Liver (tissue), 9 donors: ENCODE data around the gene MYO5C. TPM values are rescaled to one million over a fixed set of nuclear protein-coding genes. Genes with fewer than 3 reads are reported as not detected.

ENCODE experiments used
- DNase-seq: peaks from one replicate; pipeline ENCODE4 v3.0.0-alpha.2; 2017; ENCODE audit warnings: low spot score
- H3K27ac ChIP-seq, 2 donors: one replicate each; pipeline ENCODE4 v1.7.0; 2013; ENCODE audit warnings: inconsistent platforms in 2 of 2, low read length in 2 of 2, control low read depth in 1 of 2, low read depth in 1 of 2, mild to moderate bottlenecking in 1 of 2
- H3K27me3 ChIP-seq, 4 donors: one replicate each; pipeline versions ENCODE4 v1.6.1 to v1.7.0; 2013; ENCODE audit warnings: low read length in 3 of 4, inconsistent platforms in 1 of 4, mild to moderate bottlenecking in 1 of 4, moderate library complexity in 1 of 4; ENCODE audit not compliant: control insufficient read depth in 4 of 4, insufficient read depth in 4 of 4
- H3K36me3 ChIP-seq, 4 donors: one replicate each; pipeline versions ENCODE4 v1.6.1 to v1.7.0; 2013; ENCODE audit warnings: low read length in 3 of 4, mild to moderate bottlenecking in 3 of 4, low read depth in 1 of 4, moderate library complexity in 1 of 4; ENCODE audit not compliant: control insufficient read depth in 4 of 4, insufficient read depth in 3 of 4
- H3K4me1 ChIP-seq, 4 donors: one replicate each; pipeline versions ENCODE4 v1.6.1 to v1.7.0; 2013; ENCODE audit warnings: low read length in 3 of 4, mild to moderate bottlenecking in 3 of 4, moderate library complexity in 1 of 4; ENCODE audit not compliant: control insufficient read depth in 4 of 4, insufficient read depth in 4 of 4
- H3K4me3 ChIP-seq, 3 donors: one replicate each; pipeline versions ENCODE4 v1.6.1 to v1.7.0; 2013; ENCODE audit warnings: low read length in 3 of 3, control low read depth in 1 of 3, low read depth in 1 of 3, mild to moderate bottlenecking in 1 of 3
- H3K9ac ChIP-seq, 2 donors: one replicate each; pipeline ENCODE4 v1.7.0; 2013; ENCODE audit warnings: low read length in 2 of 2, mild to moderate bottlenecking in 2 of 2, moderate library complexity in 2 of 2, control low read depth in 1 of 2, low read depth in 1 of 2
- H3K9me3 ChIP-seq, 4 donors: one replicate each; pipeline versions ENCODE4 v1.6.1 to v1.7.0; 2013; ENCODE audit warnings: low read length in 3 of 4; ENCODE audit not compliant: control insufficient read depth in 4 of 4
- CTCF ChIP-seq: fragments of 150-350 bp; IDR thresholded peaks from 2 replicates; pipeline ENCODE4 v1.5.1; 2017; ENCODE audit warnings: improper control_type of control experiment, low read depth, low read length; ENCODE audit not compliant: missing input control
- FOXA1 ChIP-seq: IDR thresholded peaks from 2 replicates; pipeline ENCODE4 v1.6.1; 2016; ENCODE audit warnings: antibody characterized with exemption
- GABPA ChIP-seq, 2 donors: IDR thresholded peaks in 1 of 2; conservative IDR thresholded peaks in 1 of 2; 2 replicates each; pipeline ENCODE4 v1.6.1; 2016; ENCODE audit warnings: antibody characterized with exemption in 2 of 2, mild to moderate bottlenecking in 1 of 2, moderate library complexity in 1 of 2
- HNF4A ChIP-seq, 2 donors: conservative IDR thresholded peaks; 2 replicates each; pipeline ENCODE4 v1.6.1; 2016; ENCODE audit warnings: antibody characterized with exemption in 2 of 2, mild to moderate bottlenecking in 2 of 2
- HNF4G ChIP-seq: IDR thresholded peaks from 2 replicates; pipeline ENCODE4 v1.6.1; 2016; ENCODE audit warnings: antibody characterized with exemption
- JUND ChIP-seq, 2 donors: IDR thresholded peaks; 2 replicates each; pipeline ENCODE4 v1.6.1; 2016; ENCODE audit warnings: antibody characterized with exemption in 2 of 2
- NR2F2 ChIP-seq: IDR thresholded peaks from 2 replicates; pipeline ENCODE4 v1.6.1; 2016; ENCODE audit warnings: antibody characterized with exemption
- RAD21 ChIP-seq, 2 donors: IDR thresholded peaks; 2 replicates each; pipeline ENCODE4 v1.6.1; 2016; ENCODE audit warnings: antibody characterized with exemption in 2 of 2, mild to moderate bottlenecking in 2 of 2
- REST ChIP-seq: IDR thresholded peaks from 2 replicates; pipeline ENCODE4 v1.6.1; 2016; ENCODE audit warnings: antibody characterized with exemption, mild to moderate bottlenecking
- RXRA ChIP-seq, 2 donors: IDR thresholded peaks; 2 replicates each; pipeline ENCODE4 v1.6.1; 2017 to 2018; ENCODE audit warnings: antibody characterized with exemption in 2 of 2, mild to moderate bottlenecking in 1 of 2
- SP1 ChIP-seq: IDR thresholded peaks from 2 replicates; pipeline ENCODE4 v1.6.1; 2018; ENCODE audit warnings: antibody characterized with exemption, mild to moderate bottlenecking
- TAF1 ChIP-seq: conservative IDR thresholded peaks from 2 replicates; pipeline ENCODE4 v1.6.1; 2016; ENCODE audit warnings: antibody characterized with exemption, mild to moderate bottlenecking
- YY1 ChIP-seq: IDR thresholded peaks from 2 replicates; pipeline ENCODE4 v1.6.1; 2016; ENCODE audit warnings: antibody characterized with exemption, mild to moderate bottlenecking
- WGBS: extraction: QIAGEN DNeasy Blood & Tissue Kit; methylation state at CpG from one replicate; pipeline ENCODE4 v1.1.7; 2013; 5-methylcytosine and 5-hydroxymethylcytosine counted together
- polyA plus RNA-seq, 2 donors: library from polyadenylated mRNA; stranded (reverse) in 1 of 2; unstranded in 1 of 2; fragments of 200-250 nt in 1 of 2; fragments of >200 nt in 1 of 2; fragmentation: Nextera tagmentation in 1 of 2; extraction: Ambion mirVana in 1 of 2; gene quantifications; one replicate each; pipeline versions ENCODE4 v1.2.1 to v1.2.3, GENCODE V29; 2013 to 2015
- total RNA-seq, 2 donors: library from RNA; depleted of rRNA; stranded (reverse); fragments of >200 nt; gene quantifications; one replicate each; pipeline ENCODE4 v1.2.3, GENCODE V29; 2014
- TF ChIP-seq, protein P1 (sequence below): IDR thresholded peaks from 2 replicates; pipeline ENCODE4 v1.6.1; 2016; ENCODE audit warnings: antibody characterized with exemption
- TF ChIP-seq, protein P2 (sequence below): IDR thresholded peaks from 2 replicates; pipeline ENCODE4 v1.6.1; 2016; ENCODE audit warnings: antibody characterized with exemption
- TF ChIP-seq, protein P3 (sequence below): IDR thresholded peaks from 2 replicates; pipeline ENCODE4 v1.6.1; 2016; ENCODE audit warnings: antibody characterized with exemption
- donor health status: healthy.
- donor health status: healthy.
- donor health status: healthy.
- donor health status: healthy.
- donor health status: healthy.

The MYO5C gene
- total and polyA plus RNA-seq, 4 donors = 1.9 to 8.6 (median 3.0) TPM

- no peak for DNase-seq
- Histone ChIP-seq H3K27ac (no peak overlapping the region), H3K36me3 (no peaks in the 10 kb centered on the region), H3K9ac (no peak overlapping the region), H3K4me1 (no peaks in the 10 kb centered on the region), H3K4me3 (no peak overlapping the region), H3K27me3 (no peaks in the 10 kb centered on the region), H3K9me3 (no peaks in the 10 kb centered on the region)
- 99% methylated on average over 1 of the region's 1 CpG for WGBS
- TF ChIP-seq TAF1 = no peak
- no peak for TF ChIP-seq CTCF
- no peak for TF ChIP-seq REST
- TF ChIP-seq HNF4A (conservative IDR thresholded peaks at IDR 0.05) = no peak
- TF ChIP-seq, protein P1, sequence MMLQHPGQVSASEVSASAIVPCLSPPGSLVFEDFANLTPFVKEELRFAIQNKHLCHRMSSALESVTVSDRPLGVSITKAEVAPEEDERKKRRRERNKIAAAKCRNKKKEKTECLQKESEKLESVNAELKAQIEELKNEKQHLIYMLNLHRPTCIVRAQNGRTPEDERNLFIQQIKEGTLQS = no peak
- TF ChIP-seq SP1 = no peak
- TF ChIP-seq, protein P2, sequence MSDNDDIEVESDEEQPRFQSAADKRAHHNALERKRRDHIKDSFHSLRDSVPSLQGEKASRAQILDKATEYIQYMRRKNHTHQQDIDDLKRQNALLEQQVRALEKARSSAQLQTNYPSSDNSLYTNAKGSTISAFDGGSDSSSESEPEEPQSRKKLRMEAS = no peak
- TF ChIP-seq NR2F2 = no peak
- no peak for TF ChIP-seq HNF4G
- TF ChIP-seq YY1 = no peak
- TF ChIP-seq FOXA1 = no peak
- TF ChIP-seq JUND (IDR thresholded peaks at IDR 0.05) = no peak
- TF ChIP-seq, protein P3, sequence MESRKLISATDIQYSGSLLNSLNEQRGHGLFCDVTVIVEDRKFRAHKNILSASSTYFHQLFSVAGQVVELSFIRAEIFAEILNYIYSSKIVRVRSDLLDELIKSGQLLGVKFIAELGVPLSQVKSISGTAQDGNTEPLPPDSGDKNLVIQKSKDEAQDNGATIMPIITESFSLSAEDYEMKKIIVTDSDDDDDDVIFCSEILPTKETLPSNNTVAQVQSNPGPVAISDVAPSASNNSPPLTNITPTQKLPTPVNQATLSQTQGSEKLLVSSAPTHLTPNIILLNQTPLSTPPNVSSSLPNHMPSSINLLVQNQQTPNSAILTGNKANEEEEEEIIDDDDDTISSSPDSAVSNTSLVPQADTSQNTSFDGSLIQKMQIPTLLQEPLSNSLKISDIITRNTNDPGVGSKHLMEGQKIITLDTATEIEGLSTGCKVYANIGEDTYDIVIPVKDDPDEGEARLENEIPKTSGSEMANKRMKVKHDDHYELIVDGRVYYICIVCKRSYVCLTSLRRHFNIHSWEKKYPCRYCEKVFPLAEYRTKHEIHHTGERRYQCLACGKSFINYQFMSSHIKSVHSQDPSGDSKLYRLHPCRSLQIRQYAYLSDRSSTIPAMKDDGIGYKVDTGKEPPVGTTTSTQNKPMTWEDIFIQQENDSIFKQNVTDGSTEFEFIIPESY = no peak
- no peak for TF ChIP-seq RXRA (IDR thresholded peaks at IDR 0.05)
These were observed 10.7 kb upstream of the MYO5C start for GRCh38 chr15:52306270-52306669.

GRCh38 chr15:52303093-52303772 is 7.6 kb upstream of the MYO5C start:
- no peak for TF ChIP-seq HNF4A (conservative IDR thresholded peaks at IDR 0.05)
- TF ChIP-seq, protein P1 = no peak
- TF ChIP-seq HNF4G = no peak
- TF ChIP-seq GABPA (IDR thresholded peaks at IDR 0.05 in 1 of 2, conservative IDR thresholded peaks at IDR 0.05 in 1 of 2) = no peak
- TF ChIP-seq FOXA1 = no peak
- no peak for TF ChIP-seq TAF1
- TF ChIP-seq RAD21 (IDR thresholded peaks at IDR 0.05) = no peak
- TF ChIP-seq NR2F2 = no peak
- TF ChIP-seq REST = no peak
- TF ChIP-seq RXRA (IDR thresholded peaks at IDR 0.05) = no peak
- no peaks in the 10 kb centered on the region for H3K27me3 ChIP-seq
- H3K9ac ChIP-seq = no peak overlapping the region
- no peak overlapping the region for H3K4me3 ChIP-seq
- no peak for DNase-seq
- 85% methylated on average over 3 of the region's 3 CpGs for WGBS
- no peaks in the 10 kb centered on the region for H3K9me3 ChIP-seq
- no peaks in the 10 kb centered on the region for H3K4me1 ChIP-seq
- no peak overlapping the region for H3K27ac ChIP-seq
- H3K36me3 ChIP-seq = no peaks in the 10 kb centered on the region
